ENCODE results near the gene FASTKD3.

- TF ChIP-seq CTCF (IDR thresholded peaks at IDR 0.05; ENCODE audit: low read depth, low read length, missing input control) (no peak), RAD21 (IDR thresholded peaks at IDR 0.05) (no peak)
Measured at GRCh38 chr5:7881816-7882215, 13.0 kb upstream of the FASTKD3 start.
